HCT116 (cell line): ENCODE measurements around the gene BSCL2. TPM values are rescaled to one million over a fixed set of nuclear protein-coding genes. Genes with fewer than 3 reads are reported as not detected.

Source experiments
- ATAC-seq: fragments of 200-7000 bp; cut with Tn5 transposase; 2 replicates; pipeline ENCODE4 v1.9.1; 2020; ENCODE audit warnings: mild to moderate bottlenecking, moderate library complexity
- BruUV-seq: library from RNA; stranded (reverse); fragments of 400-500 nt; replicated peaks from 2 replicates; lab custom pipeline; 2021; lab: Mats Ljungman, UMichigan
- CTCF ChIA-PET: fragments of 300-600 bp; sonication (Branson Sonifier 250); formaldehyde crosslinking; loops from one replicate; lab custom pipeline; 2021; ENCODE audit warnings: antibody characterized with exemption; lab: Charles Lee
- POLR2A ChIA-PET: fragments of 300-600, 350-600 bp; sonication (Branson Sonifier 250); formaldehyde crosslinking; loops from one replicate; lab custom pipeline; 2021; ENCODE audit warnings: antibody characterized with exemption; lab: Charles Lee
- RAD21 ChIA-PET, 2 experiments: fragments of 300-600 bp; sonication (Branson Sonifier 250); formaldehyde crosslinking; loops; one replicate each; lab custom pipeline; 2023; ENCODE audit warnings: low total read pairs in 2 of 2; ENCODE audit not compliant: uncharacterized antibody in 2 of 2, unreplicated experiment in 2 of 2, low non-redundant PET in 1 of 2; lab: Charles Lee
- DNase-seq: peaks from one replicate; pipeline ENCODE4 v3.0.0-alpha.2; 2010; ENCODE audit warnings: low read depth, low spot score
- H2AFZ ChIP-seq: fragments of 200-600 bp; shearing (Covaris generic), sonication (generic); 2 replicates; pipeline ENCODE4 v1.6.1; 2017; ENCODE audit warnings: low read depth, mixed run types, mixed read lengths, antibody characterized with exemption, low read length; ENCODE audit not compliant: poor library complexity, severe bottlenecking
- H3K27ac ChIP-seq: 2 replicates; pipeline ENCODE4 v1.5.1; 2012; ENCODE audit warnings: low read depth, low read length
- H3K27me3 ChIP-seq: fragments of 200-600 bp; sonication (generic); 2 replicates; pipeline ENCODE4 v1.6.1; 2016; ENCODE audit warnings: mixed run types, low read length, mixed read lengths; ENCODE audit not compliant: insufficient read depth
- H3K36me3 ChIP-seq, 2 experiments: fragments of 200-500 bp in 1 of 2; fragments of 200-600 bp in 1 of 2; sonication (Bioruptor generic) in 1 of 2; sonication (generic) in 1 of 2; 2 replicates each; pipeline versions ENCODE4 v1.5.1 to v1.6.1; 2014 to 2016; ENCODE audit warnings: low read length in 2 of 2, inconsistent platforms in 1 of 2, mixed read lengths in 1 of 2, mixed run types in 1 of 2; ENCODE audit not compliant: insufficient read depth in 2 of 2, control insufficient read depth in 1 of 2
- H3K4me1 ChIP-seq, 2 experiments: fragments of 200-600 bp in 1 of 2; sonication (generic) in 1 of 2; 2 replicates each; pipeline versions ENCODE4 v1.5.1 to v1.6.1; 2012 to 2017; ENCODE audit warnings: low read length in 2 of 2, inconsistent platforms in 1 of 2, mild to moderate bottlenecking in 1 of 2, mixed read lengths in 1 of 2, mixed run types in 1 of 2, moderate library complexity in 1 of 2; ENCODE audit not compliant: insufficient read depth in 2 of 2, control insufficient read depth in 1 of 2
- H3K4me2 ChIP-seq: fragments of 200-600 bp; sonication (generic); 2 replicates; pipeline ENCODE4 v1.6.1; 2017; ENCODE audit warnings: mixed run types, low read length, mixed read lengths
- H3K4me3 ChIP-seq, 2 experiments: fragments of 200-600 bp in 1 of 2; sonication (generic) in 1 of 2; replicated peaks in 1 of 2; 2 replicates each; pipeline ENCODE4 v1.5.1; 2011 to 2016; ENCODE audit warnings: low read length in 2 of 2, control low read depth in 1 of 2, low read depth in 1 of 2, mild to moderate bottlenecking in 1 of 2, mixed read lengths in 1 of 2, mixed run types in 1 of 2
- H3K79me2 ChIP-seq: fragments of 200-600 bp; sonication (generic); 2 replicates; pipeline ENCODE4 v1.6.1; 2017; ENCODE audit warnings: mild to moderate bottlenecking, mixed run types, low read length, moderate library complexity, mixed read lengths; ENCODE audit not compliant: insufficient read depth
- H3K9ac ChIP-seq: fragments of 200-600 bp; sonication (generic); 2 replicates; pipeline ENCODE4 v1.6.1; 2016; ENCODE audit warnings: low read length, mixed read lengths
- H3K9me2 ChIP-seq: fragments of 200-600 bp; sonication (generic), shearing (Covaris generic); 2 replicates; pipeline ENCODE4 v1.6.1; 2017; ENCODE audit warnings: mixed run types, mild to moderate bottlenecking, moderate library complexity; ENCODE audit not compliant: insufficient read depth
- H3K9me3 ChIP-seq, 2 experiments: fragments of 200-500 bp in 1 of 2; fragments of 200-600 bp in 1 of 2; sonication (Bioruptor generic) in 1 of 2; sonication (generic) in 1 of 2; 2 replicates each; pipeline ENCODE4 v1.6.1; 2014 to 2017; ENCODE audit warnings: low read length in 2 of 2, mixed read lengths in 2 of 2, inconsistent platforms in 1 of 2, low read depth in 1 of 2, mild to moderate bottlenecking in 1 of 2, mixed run types in 1 of 2, moderate library complexity in 1 of 2; ENCODE audit not compliant: control insufficient read depth in 1 of 2, insufficient read depth in 1 of 2
- H4K20me1 ChIP-seq: fragments of 200-600 bp; sonication (generic), shearing (Covaris generic); 2 replicates; pipeline ENCODE4 v1.6.1; 2017; ENCODE audit warnings: mixed run types, mild to moderate bottlenecking, moderate library complexity; ENCODE audit not compliant: insufficient read depth
- CBX3 ChIP-seq: IDR thresholded peaks from 2 replicates; pipeline ENCODE4 v1.6.1; 2012; ENCODE audit warnings: low read depth
- CEBPB ChIP-seq: IDR thresholded peaks from 2 replicates; pipeline ENCODE4 v1.6.1; 2012; ENCODE audit warnings: low read depth
- EGR1 ChIP-seq: IDR thresholded peaks from 2 replicates; pipeline ENCODE4 v1.6.1; 2012; ENCODE audit warnings: low read depth
- EZH2phosphoT487 ChIP-seq: fragments of 200-600 bp; IDR thresholded peaks from 2 replicates; pipeline ENCODE4 v1.6.1; 2018; ENCODE audit warnings: antibody characterized with exemption, borderline replicate concordance
- POLR2A ChIP-seq: IDR thresholded peaks from 2 replicates; pipeline ENCODE4 v1.7.0; 2011; ENCODE audit warnings: borderline replicate concordance; ENCODE audit not compliant: insufficient read depth, insufficient read length; ENCODE audit errors: extremely low read depth
- POLR2AphosphoS5 ChIP-seq: IDR thresholded peaks from 2 replicates; pipeline ENCODE4 v1.6.1; 2011; ENCODE audit warnings: mild to moderate bottlenecking, low read depth, low read length, moderate library complexity
- RAD21 ChIP-seq: IDR thresholded peaks from 2 replicates; pipeline ENCODE4 v1.6.1; 2012; ENCODE audit warnings: low read depth, mild to moderate bottlenecking
- SP1 ChIP-seq: IDR thresholded peaks from 2 replicates; pipeline ENCODE4 v1.6.1; 2012; ENCODE audit warnings: low read depth
- SRF ChIP-seq: IDR thresholded peaks from 2 replicates; pipeline ENCODE4 v1.6.1; 2012; ENCODE audit warnings: low read depth
- TCF7L2 ChIP-seq: IDR thresholded peaks from 2 replicates; pipeline ENCODE4 v1.7.0; 2011; ENCODE audit warnings: borderline replicate concordance, inconsistent platforms; ENCODE audit not compliant: insufficient read depth, insufficient read length; ENCODE audit errors: extremely low read depth
- YY1 ChIP-seq: IDR thresholded peaks from 2 replicates; pipeline ENCODE4 v1.6.1; 2011; ENCODE audit warnings: low read length, low read depth, moderate library complexity, mild to moderate bottlenecking; ENCODE audit not compliant: insufficient replicate concordance; ENCODE audit errors: extremely low read depth
- ZFX ChIP-seq: fragments of 450-650 bp; IDR thresholded peaks from 2 replicates; pipeline ENCODE4 v1.6.1; 2017
- ZNF274 ChIP-seq: fragments of 200-500 bp; sonication (Bioruptor generic); IDR thresholded peaks from 2 replicates; pipeline ENCODE4 v1.6.1; 2014; ENCODE audit warnings: mild to moderate bottlenecking, low read depth, low read length, inconsistent platforms
- intact Hi-C: fragments of 100-400 bp; cut with micrococcal nuclease; formaldehyde crosslinking; loops from 2 replicates; pipeline ENCODE4 v1.10.0; 2022
- total RNA-seq: library from RNA; stranded (reverse); gene quantifications from one replicate; pipeline ENCODE4 v1.2.1, GENCODE V29; 2021; ENCODE audit not compliant: unreplicated experiment
- TF ChIP-seq, protein P1 (sequence below): IDR thresholded peaks from 2 replicates; pipeline ENCODE4 v1.6.1; 2012
- TF ChIP-seq, protein P2 (sequence below): IDR thresholded peaks from 2 replicates; pipeline ENCODE4 v1.6.1; 2011; ENCODE audit warnings: mild to moderate bottlenecking, low read length, moderate library complexity; ENCODE audit not compliant: insufficient replicate concordance; ENCODE audit errors: extremely low read depth
- TF ChIP-seq, protein P3 (sequence below): IDR thresholded peaks from 2 replicates; pipeline ENCODE4 v1.6.1; 2012; ENCODE audit warnings: low read depth

Gene BSCL2
- total RNA-seq, 1 experiment from 2014 or later: 62.0 TPM

DNA sequence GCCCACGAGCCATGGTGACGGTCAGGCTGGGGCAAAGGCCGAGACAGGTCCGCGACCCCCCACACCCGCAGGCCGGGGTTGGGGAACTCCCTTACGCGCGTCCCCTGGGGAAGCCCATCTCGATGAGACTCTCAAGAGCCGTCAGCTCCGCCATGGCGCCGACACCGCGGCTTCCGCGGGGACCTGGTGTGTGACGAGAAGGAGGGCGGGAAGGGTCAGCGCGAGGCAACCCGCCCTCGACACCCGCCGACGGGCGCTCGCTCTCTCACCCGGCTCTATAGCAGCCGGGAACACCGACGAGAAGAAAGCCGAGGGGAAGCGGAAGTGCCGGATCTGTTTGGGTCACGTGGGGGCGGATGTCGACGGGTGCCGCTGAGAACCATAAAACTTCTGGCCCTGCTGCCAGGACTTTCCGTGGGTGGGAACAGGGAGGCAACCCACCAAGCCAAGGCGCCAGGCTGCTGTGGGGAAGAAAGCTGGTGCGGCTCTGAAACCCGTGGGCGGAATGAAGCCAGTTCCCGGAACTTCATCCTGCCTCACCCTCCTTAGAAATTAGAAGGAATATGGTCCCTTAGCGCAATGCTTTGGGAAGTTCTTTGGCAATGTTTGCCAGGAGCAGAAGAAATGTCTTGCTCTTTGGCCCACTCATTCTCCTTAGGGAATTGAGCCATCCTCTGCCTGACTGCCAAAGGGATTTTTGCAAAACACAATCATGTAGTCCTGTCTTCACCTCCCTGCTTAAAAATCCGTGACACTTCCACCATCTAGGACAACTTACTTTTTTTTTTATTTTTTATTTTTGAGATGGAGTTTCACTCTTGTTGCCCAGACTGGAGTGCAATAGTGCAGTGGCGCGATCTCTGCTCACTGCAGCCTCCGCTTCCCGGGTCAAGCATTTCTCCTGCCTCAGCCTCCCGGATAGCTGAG, 28.2 kb downstream of the BSCL2 start, which contains the start of gene UBXN1:
Gene UBXN1 (minus strand): TSS at position 304 of the 927 bp plus-strand sequence. CDS start 150 bp downstream, at position 154.
- Histone ChIP-seq H3K79me2 (peaks cover 42% of the 10 kb centered on the region), H3K4me3 (peak within 1 kb of the TSS; percentile 80 to 87), H3K9me2 (no peaks in the 10 kb centered on the region), H3K9ac (peak within 1 kb of the TSS; percentile 84), H3K36me3 (peaks cover 4 to 11% of the 10 kb centered on the region in 2 experiments; a peak in 3 of 4 replicates), H3K4me2 (peak within 1 kb of the TSS; percentile 95), H3K4me1 (peaks cover 23 to 44% of the 10 kb centered on the region in 2 experiments), H3K27me3 (no peaks in the 10 kb centered on the region), H4K20me1 (no peaks in the 10 kb centered on the region), H3K9me3 (no peaks in the 10 kb centered on the region), H2AFZ (peak within 1 kb of the TSS; percentile 43), H3K27ac (peak within 1 kb of the TSS; percentile 82)
- RAD21 ChIA-PET: interaction anchor here in 1 of 2 experiments (0.6 kb wide), 1 partner anchor 123 kb away, joined by 4 read pairs; no protein-coding TSS in a partner anchor
- TF ChIP-seq RAD21: no peak
- peak; percentile 21 for TF ChIP-seq YY1
- TF ChIP-seq POLR2A: no peak
- TF ChIP-seq ZFX: 0 out of 2 replicates have a peak, but pooled peaks have one; percentile 25
- no peak for TF ChIP-seq CBX3
- TF ChIP-seq, protein P1, sequence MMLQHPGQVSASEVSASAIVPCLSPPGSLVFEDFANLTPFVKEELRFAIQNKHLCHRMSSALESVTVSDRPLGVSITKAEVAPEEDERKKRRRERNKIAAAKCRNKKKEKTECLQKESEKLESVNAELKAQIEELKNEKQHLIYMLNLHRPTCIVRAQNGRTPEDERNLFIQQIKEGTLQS: no peak
- no peak for TF ChIP-seq SP1
- TF ChIP-seq POLR2AphosphoS5: peak; percentile 82
- TF ChIP-seq, protein P2, sequence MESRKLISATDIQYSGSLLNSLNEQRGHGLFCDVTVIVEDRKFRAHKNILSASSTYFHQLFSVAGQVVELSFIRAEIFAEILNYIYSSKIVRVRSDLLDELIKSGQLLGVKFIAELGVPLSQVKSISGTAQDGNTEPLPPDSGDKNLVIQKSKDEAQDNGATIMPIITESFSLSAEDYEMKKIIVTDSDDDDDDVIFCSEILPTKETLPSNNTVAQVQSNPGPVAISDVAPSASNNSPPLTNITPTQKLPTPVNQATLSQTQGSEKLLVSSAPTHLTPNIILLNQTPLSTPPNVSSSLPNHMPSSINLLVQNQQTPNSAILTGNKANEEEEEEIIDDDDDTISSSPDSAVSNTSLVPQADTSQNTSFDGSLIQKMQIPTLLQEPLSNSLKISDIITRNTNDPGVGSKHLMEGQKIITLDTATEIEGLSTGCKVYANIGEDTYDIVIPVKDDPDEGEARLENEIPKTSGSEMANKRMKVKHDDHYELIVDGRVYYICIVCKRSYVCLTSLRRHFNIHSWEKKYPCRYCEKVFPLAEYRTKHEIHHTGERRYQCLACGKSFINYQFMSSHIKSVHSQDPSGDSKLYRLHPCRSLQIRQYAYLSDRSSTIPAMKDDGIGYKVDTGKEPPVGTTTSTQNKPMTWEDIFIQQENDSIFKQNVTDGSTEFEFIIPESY: peak; percentile 80
- TF ChIP-seq TCF7L2: peak; percentile 73
- no peak for TF ChIP-seq EGR1
- TF ChIP-seq, protein P3, sequence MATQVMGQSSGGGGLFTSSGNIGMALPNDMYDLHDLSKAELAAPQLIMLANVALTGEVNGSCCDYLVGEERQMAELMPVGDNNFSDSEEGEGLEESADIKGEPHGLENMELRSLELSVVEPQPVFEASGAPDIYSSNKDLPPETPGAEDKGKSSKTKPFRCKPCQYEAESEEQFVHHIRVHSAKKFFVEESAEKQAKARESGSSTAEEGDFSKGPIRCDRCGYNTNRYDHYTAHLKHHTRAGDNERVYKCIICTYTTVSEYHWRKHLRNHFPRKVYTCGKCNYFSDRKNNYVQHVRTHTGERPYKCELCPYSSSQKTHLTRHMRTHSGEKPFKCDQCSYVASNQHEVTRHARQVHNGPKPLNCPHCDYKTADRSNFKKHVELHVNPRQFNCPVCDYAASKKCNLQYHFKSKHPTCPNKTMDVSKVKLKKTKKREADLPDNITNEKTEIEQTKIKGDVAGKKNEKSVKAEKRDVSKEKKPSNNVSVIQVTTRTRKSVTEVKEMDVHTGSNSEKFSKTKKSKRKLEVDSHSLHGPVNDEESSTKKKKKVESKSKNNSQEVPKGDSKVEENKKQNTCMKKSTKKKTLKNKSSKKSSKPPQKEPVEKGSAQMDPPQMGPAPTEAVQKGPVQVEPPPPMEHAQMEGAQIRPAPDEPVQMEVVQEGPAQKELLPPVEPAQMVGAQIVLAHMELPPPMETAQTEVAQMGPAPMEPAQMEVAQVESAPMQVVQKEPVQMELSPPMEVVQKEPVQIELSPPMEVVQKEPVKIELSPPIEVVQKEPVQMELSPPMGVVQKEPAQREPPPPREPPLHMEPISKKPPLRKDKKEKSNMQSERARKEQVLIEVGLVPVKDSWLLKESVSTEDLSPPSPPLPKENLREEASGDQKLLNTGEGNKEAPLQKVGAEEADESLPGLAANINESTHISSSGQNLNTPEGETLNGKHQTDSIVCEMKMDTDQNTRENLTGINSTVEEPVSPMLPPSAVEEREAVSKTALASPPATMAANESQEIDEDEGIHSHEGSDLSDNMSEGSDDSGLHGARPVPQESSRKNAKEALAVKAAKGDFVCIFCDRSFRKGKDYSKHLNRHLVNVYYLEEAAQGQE: no peak
- no peak for TF ChIP-seq EZH2phosphoT487
- TF ChIP-seq ZNF274: no peak
- TF ChIP-seq CEBPB: no peak
- TF ChIP-seq SRF: no peak
- CTCF ChIA-PET: interaction anchor here (0.7 to 3.1 kb wide), 2 partner anchors 58 to 284 kb away, joined by 3 to 8 read pairs; no protein-coding TSS in a partner anchor
- peak; percentile 73 for ATAC-seq
- TSS peak; percentile 80 for BruUV-seq
- peak; percentile 64 for DNase-seq
- intact Hi-C loops: loop anchor here (10.0 kb wide), 1 partner anchor 86 kb away; the partner anchor contains the start of gene POLR2G
- POLR2A ChIA-PET: interaction anchor here (0.7 to 3.0 kb wide), 4 partner anchors 11 to 162 kb away, joined by 3 to 16 read pairs (median 9); partner anchors contain the start of gene MTA2
